Stimulated activated effector memory CD8-positive, alpha-beta T cell treated with anti-CD3 and anti-CD28 coated beads, Interleukin-12 subunit alpha, Interleukin-12 subunit beta, amount 100 ng/mL, for 72 hours (primary cell): ENCODE measurements around the gene MRC2.
A peak's percentile ranks its signal among the peaks of the same experiment; 100 is the strongest.

Source experiments
- ATAC-seq: fragments of 150-1000 bp; cut with Tn5 transposase; 2 replicates; pipeline ENCODE4 v1.10.0; 2021
- DNase-seq, 2 donors: peaks; one replicate each; pipeline ENCODE4 v3.0.0; 2021 to 2022; ENCODE audit warnings: low spot score in 2 of 2
- H3K27ac Mint-ChIP-seq: one replicate; pipeline ENCODE4 v1.8.0; 2022; ENCODE audit warnings: mild to moderate bottlenecking, mixed read lengths
- H3K36me3 Mint-ChIP-seq: one replicate; pipeline ENCODE4 v1.8.0; 2022; ENCODE audit warnings: mild to moderate bottlenecking, mixed read lengths
- H3K4me1 Mint-ChIP-seq: one replicate; pipeline ENCODE4 v1.8.0; 2022; ENCODE audit warnings: mixed read lengths
- H3K4me3 Mint-ChIP-seq: one replicate; pipeline ENCODE4 v1.8.0; 2022; ENCODE audit warnings: mild to moderate bottlenecking, mixed read lengths
- H3K9me3 Mint-ChIP-seq: one replicate; pipeline ENCODE4 v1.8.0; 2022; ENCODE audit warnings: mixed read lengths

Gene MRC2

DNA sequence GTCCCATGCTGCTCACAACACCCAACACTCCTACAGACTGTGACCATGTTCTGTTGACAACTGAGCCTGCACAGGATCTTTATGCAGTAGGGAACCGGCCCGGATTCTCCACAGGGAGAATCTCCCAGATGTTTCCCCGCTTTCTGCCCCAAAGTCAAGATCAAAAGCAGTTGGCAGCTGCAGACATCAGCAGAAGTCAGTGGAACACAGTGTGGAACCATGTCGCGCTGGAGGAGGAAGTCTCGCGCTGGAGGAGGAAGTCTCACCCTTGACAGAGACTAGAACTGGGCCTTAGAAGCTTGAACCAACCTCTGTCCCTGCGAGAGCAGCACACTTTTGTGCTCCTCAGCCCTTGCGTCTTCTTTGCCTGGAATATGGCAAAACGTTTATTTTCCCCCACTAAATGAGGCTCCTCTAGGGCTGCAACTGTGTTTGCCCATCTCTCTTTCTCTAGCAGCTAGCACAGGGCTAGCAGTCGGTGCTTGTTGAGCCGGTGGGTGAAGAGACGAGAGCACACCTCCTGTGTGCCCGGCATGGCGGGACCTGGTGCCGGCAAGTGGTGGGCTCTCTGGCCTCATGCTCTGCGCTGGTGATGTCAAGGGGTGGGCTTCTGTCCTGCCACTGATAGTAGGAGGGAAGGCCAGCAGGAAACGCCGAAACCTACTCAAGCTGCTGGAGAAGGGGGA, 2.1 kb upstream of the MRC2 start:
- H3K27ac Mint-ChIP-seq = no peak overlapping the region
- H3K4me1 Mint-ChIP-seq = peaks cover 18% of the 10 kb centered on the region
- H3K9me3 Mint-ChIP-seq = no peaks in the 10 kb centered on the region
- no peak overlapping the region for H3K4me3 Mint-ChIP-seq
- DNase-seq (no peak), ATAC-seq (no peak)
- peaks cover 6% of the 10 kb centered on the region for H3K36me3 Mint-ChIP-seq

DNA sequence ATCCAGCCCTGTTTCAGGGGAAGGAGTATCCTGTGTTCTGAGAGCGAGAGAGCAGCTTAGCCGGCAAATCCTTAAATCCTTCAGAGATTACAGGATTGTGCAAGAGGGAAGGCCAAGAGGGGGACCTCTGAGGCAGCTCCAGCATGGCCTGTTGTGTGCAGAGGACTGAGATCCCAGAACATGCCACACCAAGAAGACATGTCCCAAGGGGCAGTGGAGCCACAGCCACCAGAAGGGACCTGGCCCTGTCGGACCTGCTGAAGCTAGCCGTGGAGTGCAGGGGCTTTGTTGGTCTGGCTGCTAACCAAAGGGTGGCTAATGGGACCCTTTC, 1.6 kb upstream of the MRC2 start:
- no peak for ATAC-seq

DNA sequence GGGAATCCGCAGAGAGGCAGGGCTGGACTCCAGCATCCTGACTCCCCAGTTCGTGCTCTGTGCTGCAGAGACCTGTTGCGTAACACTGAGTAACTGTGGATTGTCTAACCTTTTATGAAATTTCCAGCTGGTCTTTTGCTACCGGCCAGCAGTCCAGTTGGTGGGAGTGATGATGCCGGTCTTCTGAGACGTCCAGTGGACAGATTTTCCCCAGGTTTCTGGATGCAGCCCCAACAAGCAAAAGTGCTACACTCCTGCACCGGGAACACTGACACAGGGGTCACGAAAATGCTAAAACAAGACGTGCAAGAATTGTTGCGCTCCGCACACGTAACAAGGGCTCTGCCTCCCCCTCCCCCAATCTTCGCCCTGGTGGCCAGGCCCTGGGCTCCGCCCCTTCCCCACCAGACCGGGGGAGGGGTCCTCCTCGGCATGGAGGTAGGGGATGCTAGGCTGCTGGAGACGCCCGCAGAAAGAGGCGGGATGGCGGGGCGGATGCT, 701 bp upstream of the MRC2 start:
- Mint-ChIP-seq H3K4me1 (peaks cover 20% of the 10 kb centered on the region), H3K9me3 (no peaks in the 10 kb centered on the region), H3K27ac (no peak overlapping the region), H3K36me3 (peaks cover 6% of the 10 kb centered on the region), H3K4me3 (peak overlapping the region; percentile 87)
- ATAC-seq = no peak
- DNase-seq = no peak

More for the DNA sequence above, 1.6 kb upstream of the MRC2 start:
- Mint-ChIP-seq H3K36me3 (peaks cover 6% of the 10 kb centered on the region), H3K9me3 (no peaks in the 10 kb centered on the region), H3K4me1 (peaks cover 20% of the 10 kb centered on the region), H3K27ac (no peak overlapping the region), H3K4me3 (peak overlapping the region; percentile 87)
- no peak for DNase-seq

DNA sequence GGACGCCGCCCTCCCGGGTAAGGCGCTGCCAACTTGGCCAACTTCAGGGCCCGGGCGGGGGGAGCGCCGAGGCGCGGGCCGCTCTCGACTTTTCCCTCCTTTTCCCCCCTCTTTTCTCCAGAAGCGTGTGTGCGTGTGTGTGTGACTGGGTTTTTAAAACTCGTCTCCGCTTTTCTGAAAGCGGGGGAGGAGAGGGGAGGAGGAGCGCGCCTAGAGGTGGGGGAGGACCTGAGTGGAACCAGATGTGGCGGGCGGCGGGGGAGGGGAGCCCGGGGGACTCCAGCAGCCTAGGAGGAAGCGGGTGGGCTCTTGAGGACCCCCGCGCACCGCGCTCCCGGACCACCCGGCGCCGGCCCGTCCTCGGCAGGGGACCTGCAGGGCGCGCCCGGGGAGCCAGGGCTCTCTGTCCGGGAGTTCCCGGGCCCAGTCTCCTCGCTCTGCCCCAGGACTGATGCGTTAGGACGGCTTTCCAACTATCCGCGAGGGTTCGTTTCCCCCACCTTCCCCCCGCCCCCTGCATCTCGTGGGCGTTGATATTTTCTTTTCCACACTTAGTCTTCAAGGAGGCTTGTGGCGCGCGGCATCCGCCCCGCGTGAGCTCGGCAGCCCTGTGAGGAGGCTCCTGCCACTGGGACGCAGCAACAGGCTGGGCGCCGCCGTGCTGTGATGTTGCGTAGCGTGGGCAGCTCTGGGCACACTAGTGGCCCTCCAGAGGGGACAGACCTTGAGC, 599 bp downstream of the MRC2 start:
- H3K27ac Mint-ChIP-seq = peak overlapping the region; percentile 89
- H3K4me3 Mint-ChIP-seq = peak overlapping the region; percentile 87
- ATAC-seq = peak; percentile 52
- peaks cover 20% of the 10 kb centered on the region for H3K4me1 Mint-ChIP-seq
- no peaks in the 10 kb centered on the region for H3K9me3 Mint-ChIP-seq
- DNase-seq = peak in 1 of 2 donors; percentile 64
- H3K36me3 Mint-ChIP-seq = peaks cover 6% of the 10 kb centered on the region

DNA sequence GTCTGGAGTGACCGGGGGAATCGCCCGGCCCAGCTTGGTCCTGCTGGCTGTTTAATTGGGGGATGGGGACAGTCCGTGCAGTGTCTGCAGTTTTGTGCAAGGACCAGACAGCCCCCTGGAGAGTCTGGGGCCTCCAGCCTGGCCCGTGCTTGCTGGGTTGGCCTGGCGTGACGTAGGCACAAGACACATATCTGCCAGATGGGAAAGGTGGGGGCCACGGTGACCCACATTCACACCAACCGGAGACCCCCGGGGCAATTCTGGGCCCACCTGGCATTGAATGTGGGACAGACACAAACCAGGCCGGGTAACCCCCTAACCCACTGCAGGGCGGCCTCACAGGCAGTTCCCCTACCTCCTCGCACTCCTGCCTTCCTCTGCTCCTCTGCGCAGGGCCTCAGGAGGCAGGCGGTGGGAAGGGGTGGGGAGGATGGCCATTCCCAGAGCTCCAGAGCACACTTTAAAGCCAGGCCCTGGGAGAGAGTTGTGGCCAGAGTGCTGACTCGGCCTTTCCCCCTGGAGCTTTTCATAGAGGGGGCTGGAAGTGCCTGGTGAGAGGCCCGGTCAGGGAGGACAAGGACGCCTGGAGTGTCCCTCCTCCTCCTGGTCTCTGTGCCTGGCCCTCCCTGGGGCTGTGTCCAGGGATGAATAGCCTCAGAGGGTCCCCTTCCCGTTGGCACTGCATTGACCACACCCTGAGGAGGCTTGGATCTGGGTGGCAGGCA, 1.5 kb downstream of the MRC2 start:
- DNase-seq (no peak), ATAC-seq (no peak)
- H3K27ac Mint-ChIP-seq = peak overlapping the region; percentile 89
- H3K4me1 Mint-ChIP-seq = peaks cover 20% of the 10 kb centered on the region
- peaks cover 6% of the 10 kb centered on the region for H3K36me3 Mint-ChIP-seq
- no peaks in the 10 kb centered on the region for H3K9me3 Mint-ChIP-seq
- peak overlapping the region; percentile 87 for H3K4me3 Mint-ChIP-seq

DNA sequence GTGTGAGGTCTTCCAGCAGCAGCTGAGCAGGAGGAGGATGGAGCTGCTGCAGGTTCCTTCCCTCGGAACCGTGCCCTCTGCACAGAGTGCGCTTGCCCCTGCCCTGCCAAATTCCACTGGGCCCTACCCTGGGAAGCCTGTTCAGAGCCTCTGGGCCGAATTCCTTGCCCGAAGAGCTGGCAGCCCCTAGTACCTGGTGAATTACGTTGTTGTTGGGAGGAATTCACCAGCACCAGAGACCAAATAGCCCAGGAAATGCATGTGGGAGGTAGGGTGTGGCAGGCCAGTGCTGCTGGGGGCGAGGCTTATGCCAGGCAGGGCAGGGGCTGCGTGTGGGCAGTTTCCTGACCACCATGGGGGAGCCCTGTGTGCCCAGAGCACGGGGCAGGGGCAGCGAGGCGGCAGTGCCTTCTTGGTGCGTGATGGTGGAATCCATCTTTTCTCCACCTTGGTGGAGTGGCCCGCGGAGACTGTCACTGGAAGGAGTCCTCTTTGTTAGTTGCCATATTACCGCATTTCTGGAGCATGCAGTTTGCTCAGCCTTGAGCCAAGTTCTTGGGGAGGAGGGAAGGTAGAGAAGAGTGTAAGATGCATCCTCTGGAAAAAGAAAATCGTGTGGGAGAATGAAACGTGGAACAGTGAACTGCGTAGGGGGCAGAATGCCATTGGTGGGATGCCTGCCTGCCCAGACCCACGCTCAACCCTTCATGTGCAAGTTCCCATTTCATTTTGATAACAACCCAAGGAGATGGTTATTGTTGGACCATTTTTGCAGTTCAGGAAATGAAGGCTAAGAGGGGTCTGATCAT, 2.3 kb downstream of the MRC2 start:
- Mint-ChIP-seq H3K27ac (no peak overlapping the region), H3K4me1 (peaks cover 20% of the 10 kb centered on the region), H3K36me3 (peaks cover 6% of the 10 kb centered on the region), H3K4me3 (peak overlapping the region; percentile 87), H3K9me3 (no peaks in the 10 kb centered on the region)
- DNase-seq = no peak
- no peak for ATAC-seq

DNA sequence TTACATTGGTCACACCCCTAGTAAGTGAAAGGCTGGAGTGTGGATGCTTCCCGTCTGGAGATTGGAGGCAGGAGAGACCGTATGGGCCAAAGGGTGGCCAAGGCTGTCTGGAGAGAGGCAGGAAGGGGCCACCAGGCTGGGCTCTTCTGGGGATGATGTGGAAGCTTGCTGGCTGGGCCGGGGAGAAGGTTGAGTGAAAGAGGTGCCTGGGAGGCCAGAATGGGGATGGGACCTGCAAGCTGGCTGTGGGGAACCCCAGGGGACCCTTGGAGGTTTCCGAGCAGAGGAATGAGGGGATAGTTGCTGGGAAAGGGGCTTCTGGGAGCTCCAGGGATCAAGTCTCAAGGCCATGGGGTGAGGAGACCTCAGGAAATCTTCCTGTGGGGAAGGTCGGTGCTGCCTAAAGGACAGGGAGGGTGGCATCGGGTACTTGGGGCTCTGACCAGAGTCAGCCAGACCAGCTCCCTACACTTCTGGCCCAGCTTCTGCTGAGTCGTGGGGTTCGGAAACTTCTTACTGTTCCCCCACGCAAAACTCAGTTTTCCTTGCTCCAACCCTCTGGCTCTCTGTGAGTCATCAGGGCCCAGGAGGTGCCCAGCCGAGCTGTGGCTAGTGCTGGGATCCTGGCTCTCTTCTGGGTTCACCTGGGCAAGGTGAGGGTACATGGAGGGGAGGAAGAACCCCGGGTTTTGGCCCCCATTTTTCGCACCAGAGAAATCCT, 3.1 kb downstream of the MRC2 start:
- H3K4me1 Mint-ChIP-seq = peaks cover 20% of the 10 kb centered on the region
- ATAC-seq (no peak), DNase-seq (no peak)
- no peaks in the 10 kb centered on the region for H3K9me3 Mint-ChIP-seq
- no peak overlapping the region for H3K4me3 Mint-ChIP-seq
- peaks cover 6% of the 10 kb centered on the region for H3K36me3 Mint-ChIP-seq
- H3K27ac Mint-ChIP-seq = no peak overlapping the region

DNA sequence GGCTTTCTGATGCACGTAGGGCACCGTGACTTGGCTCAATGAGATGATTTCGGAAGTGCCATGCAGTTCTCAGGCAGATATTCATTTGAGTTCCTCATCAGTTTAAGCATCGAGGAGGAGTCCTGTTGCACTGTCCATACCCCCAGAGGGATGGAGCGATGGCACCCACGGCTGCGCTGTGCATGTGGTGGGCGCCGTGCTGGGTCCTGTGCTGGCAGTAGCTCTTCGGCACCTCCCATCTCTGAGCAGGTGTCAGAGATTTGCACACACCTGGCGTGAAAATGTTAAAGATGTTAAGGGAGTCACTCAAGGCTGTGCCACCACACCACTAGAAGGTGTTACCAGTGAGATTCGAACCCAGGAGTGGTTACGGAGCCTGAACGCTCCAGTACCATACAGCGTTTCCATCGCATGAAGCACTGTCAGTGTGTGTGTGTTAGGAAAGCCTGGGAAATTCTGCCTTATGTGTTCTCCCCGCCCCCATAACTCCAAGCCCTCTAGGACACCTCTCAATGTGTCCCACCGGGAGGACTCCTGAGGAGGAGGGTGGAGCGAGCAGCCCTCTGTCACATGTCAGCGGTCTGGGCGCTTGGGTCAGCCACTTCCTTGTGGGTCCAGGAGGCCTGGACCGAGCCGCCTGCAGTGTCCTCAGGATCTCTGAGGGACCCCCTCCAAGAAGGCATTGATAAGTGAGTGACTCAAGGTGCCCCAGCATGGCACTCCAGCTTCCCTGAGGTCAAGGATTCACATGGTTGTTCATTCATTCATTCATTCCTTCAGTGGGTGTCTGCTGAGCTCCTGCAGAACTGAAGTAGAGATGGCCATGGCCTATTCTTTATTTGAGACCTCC, 3.8 kb downstream of the MRC2 start:
- Mint-ChIP-seq H3K27ac (no peak overlapping the region), H3K36me3 (peaks cover 6% of the 10 kb centered on the region), H3K9me3 (no peaks in the 10 kb centered on the region), H3K4me1 (peaks cover 20% of the 10 kb centered on the region), H3K4me3 (no peak overlapping the region)
- no peak for ATAC-seq
- DNase-seq = no peak

DNA sequence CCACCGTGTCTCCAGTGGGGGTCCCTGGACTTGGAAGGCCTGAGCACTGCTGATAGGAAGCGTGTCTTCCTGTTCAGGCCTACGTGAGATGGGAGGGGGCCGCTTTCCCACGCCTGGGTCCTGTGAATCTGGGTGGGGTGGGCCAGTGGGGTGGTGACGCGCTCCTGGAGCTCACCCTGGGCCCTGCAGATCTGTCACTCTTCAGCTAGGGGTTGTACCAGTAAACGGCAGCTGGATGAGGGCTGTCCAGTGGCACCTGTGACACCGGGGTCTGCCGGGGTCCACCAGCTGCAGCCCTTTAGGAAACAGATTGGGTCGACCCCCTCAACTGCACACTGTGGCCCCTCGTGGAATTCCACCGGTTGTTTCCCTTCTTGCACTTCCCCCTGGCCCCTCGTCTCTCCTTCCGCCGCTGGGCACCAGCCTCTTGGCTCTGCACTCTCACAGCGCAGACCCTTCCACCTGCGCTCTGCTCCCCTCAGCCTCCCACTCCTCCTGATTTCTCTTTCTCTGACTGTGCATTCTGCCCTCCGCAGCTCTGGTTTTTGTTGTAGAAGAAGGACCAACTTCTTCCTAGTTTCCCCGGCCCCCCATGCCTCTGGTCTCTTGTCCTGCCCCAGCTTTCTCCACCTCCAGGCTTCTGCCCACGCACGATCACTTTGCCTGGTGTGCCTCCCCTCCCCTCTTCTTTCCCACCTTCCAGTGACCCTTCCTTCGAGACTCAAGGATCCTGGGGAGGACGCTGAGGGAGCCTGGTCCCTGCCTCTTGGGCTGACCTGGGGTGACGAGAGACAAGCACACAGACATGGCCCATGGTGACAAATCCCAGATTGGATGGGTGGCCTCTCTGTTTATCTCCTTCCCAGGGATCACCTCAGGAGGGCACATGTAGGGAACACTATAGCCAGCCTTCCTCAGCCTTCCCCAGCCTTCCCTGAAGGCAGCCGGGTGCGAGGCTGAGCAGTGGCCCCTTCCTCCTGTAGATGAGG, 4.8 kb downstream of the MRC2 start:
- DNase-seq = no peak
- H3K4me1 Mint-ChIP-seq = peaks cover 20% of the 10 kb centered on the region
- no peaks in the 10 kb centered on the region for H3K9me3 Mint-ChIP-seq
- H3K27ac Mint-ChIP-seq = no peak overlapping the region
- H3K4me3 Mint-ChIP-seq = no peak overlapping the region
- peaks cover 6% of the 10 kb centered on the region for H3K36me3 Mint-ChIP-seq
- ATAC-seq = no peak

DNA sequence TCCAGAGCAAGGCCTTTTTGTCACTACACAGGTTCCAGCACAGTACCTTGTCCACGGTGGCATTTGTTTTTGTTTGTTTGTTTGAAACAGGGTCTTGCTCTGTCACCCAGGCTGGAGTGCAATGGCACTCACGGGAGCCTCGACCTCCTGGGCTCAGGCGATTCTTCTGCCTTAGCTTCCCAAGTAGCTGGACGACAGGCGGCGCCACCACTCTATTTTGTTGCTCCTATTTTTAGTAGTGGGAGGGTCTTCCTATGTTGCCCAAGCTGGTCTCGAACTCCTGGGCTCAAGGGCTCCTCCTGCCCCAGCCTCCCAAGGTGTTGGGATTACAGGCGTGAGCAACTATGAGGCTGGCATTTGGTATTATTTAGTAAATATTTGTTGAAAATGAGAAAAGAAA, 10.3 kb downstream of the MRC2 start:
- Mint-ChIP-seq H3K9me3 (no peaks in the 10 kb centered on the region), H3K36me3 (no peaks in the 10 kb centered on the region), H3K4me1 (peaks cover under 1% of the 10 kb centered on the region), H3K27ac (no peak overlapping the region), H3K4me3 (no peak overlapping the region)
- DNase-seq (no peak), ATAC-seq (no peak)

DNA sequence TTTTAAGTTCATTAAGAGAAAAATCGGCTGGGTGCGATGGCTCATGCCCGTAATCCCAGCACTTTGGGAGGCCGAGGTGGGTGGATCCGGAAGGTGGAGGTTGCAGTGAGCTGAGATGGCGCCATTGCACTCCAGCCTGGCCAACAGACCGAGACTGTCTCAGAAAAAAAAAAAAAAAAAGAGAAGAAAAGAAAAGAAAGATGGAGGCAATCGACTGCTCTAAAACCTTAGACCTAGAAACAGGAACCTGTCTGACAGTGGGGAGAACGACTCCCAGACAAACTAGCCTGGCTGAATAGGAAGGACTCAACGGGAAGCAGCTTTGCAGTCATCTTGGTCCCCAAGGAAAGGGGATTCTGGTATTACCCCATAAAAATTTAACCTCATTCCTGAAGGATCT, 13.7 kb downstream of the MRC2 start:
- ATAC-seq = no peak
- Mint-ChIP-seq H3K4me1 (peaks cover 8% of the 10 kb centered on the region), H3K27ac (no peak overlapping the region)

DNA sequence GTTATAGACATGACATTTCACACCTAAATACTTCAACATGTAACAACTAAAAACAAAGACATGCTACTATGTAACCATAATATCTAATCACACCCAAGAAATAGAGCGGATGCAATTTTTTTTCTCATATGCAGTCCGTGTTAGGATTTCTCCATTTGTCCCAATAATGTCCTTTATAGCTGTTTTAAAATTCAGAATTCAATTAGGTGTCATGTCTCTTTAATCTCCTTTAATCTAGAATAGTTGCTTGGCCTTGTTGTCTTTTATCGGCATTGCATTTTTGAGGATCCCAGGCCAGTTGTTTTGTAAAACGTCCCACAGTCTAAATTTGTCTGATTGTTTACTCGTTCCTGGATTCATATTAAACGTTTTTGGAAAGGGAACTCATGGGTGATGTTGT, 14.5 kb downstream of the MRC2 start:
- no peak overlapping the region for H3K27ac Mint-ChIP-seq
- H3K9me3 Mint-ChIP-seq = no peaks in the 10 kb centered on the region
- no peak overlapping the region for H3K4me3 Mint-ChIP-seq
- ATAC-seq = no peak
- peaks cover 8% of the 10 kb centered on the region for H3K4me1 Mint-ChIP-seq
- H3K36me3 Mint-ChIP-seq = no peaks in the 10 kb centered on the region
- no peak for DNase-seq

More for the DNA sequence above, 13.7 kb downstream of the MRC2 start:
- Mint-ChIP-seq H3K36me3 (no peaks in the 10 kb centered on the region), H3K9me3 (no peaks in the 10 kb centered on the region), H3K4me3 (no peak overlapping the region)
- no peak for DNase-seq

DNA sequence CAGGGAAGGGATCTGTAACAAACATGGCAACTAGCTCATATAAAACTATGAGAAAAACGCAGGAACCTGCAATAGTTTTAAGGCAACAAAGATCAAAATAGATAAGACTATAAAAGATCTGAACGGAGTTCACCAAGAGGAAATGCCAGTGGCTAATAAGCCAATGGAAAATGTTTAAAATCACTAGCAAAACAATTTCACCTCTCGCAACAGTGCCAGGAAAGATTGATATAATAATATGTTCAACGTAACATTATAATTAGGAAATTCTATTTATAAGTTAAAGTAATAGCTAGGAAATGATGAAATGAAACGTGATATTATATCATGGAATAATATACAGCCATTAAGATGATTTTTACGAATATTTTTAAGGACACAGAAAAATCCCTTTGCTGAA, 16.0 kb downstream of the MRC2 start:
- Mint-ChIP-seq H3K36me3 (no peaks in the 10 kb centered on the region), H3K4me3 (no peak overlapping the region), H3K9me3 (no peaks in the 10 kb centered on the region), H3K27ac (no peak overlapping the region), H3K4me1 (peaks cover 8% of the 10 kb centered on the region)
- no peak for DNase-seq
- ATAC-seq = no peak
